ENCODE measurements around the gene MUTYH.

Gene MUTYH

GRCh38 chr1:45348609-45348965 lies 8.3 kb upstream of the MUTYH start:
- Histone ChIP-seq H3K27me3 (ENCODE audit: control insufficient read depth, insufficient read depth, low read length) (no peaks in the 10 kb centered on the region), H3K9me3 (ENCODE audit: control insufficient read depth, insufficient read depth, low read length) (no peaks in the 10 kb centered on the region), H3K36me3 (ENCODE audit: control insufficient read depth, insufficient read depth, low read length) (peaks cover 22% of the 10 kb centered on the region), H3K9ac (ENCODE audit: low read depth, low read length) (no peak overlapping the region), H3K4me3 (ENCODE audit: low read depth, low read length) (no peak overlapping the region), H3K4me1 (ENCODE audit: control insufficient read depth, insufficient read depth, low read length) (no peaks in the 10 kb centered on the region)

DNA sequence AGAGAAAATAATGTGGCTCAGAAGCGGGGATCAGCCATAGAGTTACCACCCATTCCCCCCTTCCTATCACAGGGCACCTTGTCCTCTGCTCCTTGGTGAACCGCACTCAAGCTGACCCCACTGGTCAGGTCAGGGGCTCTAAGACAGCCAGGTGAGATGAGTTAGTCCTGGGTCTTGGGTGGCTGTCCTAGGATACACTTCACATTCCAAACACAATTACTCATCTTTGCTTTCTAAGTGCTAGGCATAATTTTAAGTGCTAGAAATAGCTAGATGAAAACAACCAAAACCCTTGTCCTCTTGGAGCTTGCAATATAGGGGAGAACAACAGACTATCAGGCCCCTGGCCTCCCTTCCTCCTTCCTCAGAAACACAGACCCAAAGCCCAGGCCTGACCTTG lies 7.8 kb upstream of the MUTYH start:
- no peak overlapping the region for H3K4me3 ChIP-seq (ENCODE audit: low read depth, low read length)
- H3K36me3 ChIP-seq (ENCODE audit: control insufficient read depth, insufficient read depth, low read length) = peaks cover 28% of the 10 kb centered on the region

DNA sequence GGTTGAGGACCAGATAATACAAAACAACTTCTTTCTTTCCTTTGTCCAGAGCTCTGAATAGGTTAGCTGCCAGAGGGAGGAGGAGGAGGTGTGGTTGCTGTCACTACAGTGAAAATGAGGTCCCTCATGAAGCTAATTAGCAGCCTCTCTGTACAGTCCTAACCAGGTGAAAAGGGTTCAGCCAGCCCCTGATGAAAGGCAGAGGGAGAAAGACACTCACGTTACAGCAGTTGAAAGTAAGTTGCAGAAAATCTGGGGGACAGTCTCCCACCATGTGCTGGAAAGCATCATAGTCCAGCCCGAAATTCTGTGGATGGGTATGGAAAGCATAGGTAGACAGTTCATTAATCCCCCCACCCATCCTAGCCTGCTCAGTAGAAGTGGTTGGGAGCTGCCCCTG lies 6.2 kb upstream of the MUTYH start:
- H3K9ac ChIP-seq (ENCODE audit: low read depth, low read length) = no peak overlapping the region
- no peaks in the 10 kb centered on the region for H3K4me1 ChIP-seq (ENCODE audit: control insufficient read depth, insufficient read depth, low read length)
- no peak overlapping the region for H3K4me3 ChIP-seq (ENCODE audit: low read depth, low read length)
- peaks cover 41% of the 10 kb centered on the region for H3K36me3 ChIP-seq (ENCODE audit: control insufficient read depth, insufficient read depth, low read length)
- H3K9me3 ChIP-seq (ENCODE audit: control insufficient read depth, insufficient read depth, low read length) = no peaks in the 10 kb centered on the region
- no peaks in the 10 kb centered on the region for H3K27me3 ChIP-seq (ENCODE audit: control insufficient read depth, insufficient read depth, low read length)

More for the DNA sequence above, 7.8 kb upstream of the MUTYH start:
- Histone ChIP-seq H3K4me1 (ENCODE audit: control insufficient read depth, insufficient read depth, low read length) (no peaks in the 10 kb centered on the region), H3K9me3 (ENCODE audit: control insufficient read depth, insufficient read depth, low read length) (no peaks in the 10 kb centered on the region), H3K9ac (ENCODE audit: low read depth, low read length) (no peak overlapping the region), H3K27me3 (ENCODE audit: control insufficient read depth, insufficient read depth, low read length) (no peaks in the 10 kb centered on the region)

- no peak overlapping the region for H3K4me3 ChIP-seq (ENCODE audit: low read depth, low read length)
- no peaks in the 10 kb centered on the region for H3K4me1 ChIP-seq (ENCODE audit: control insufficient read depth, insufficient read depth, low read length)
- H3K9ac ChIP-seq (ENCODE audit: low read depth, low read length) = no peak overlapping the region
- no peaks in the 10 kb centered on the region for H3K27me3 ChIP-seq (ENCODE audit: control insufficient read depth, insufficient read depth, low read length)
- no peaks in the 10 kb centered on the region for H3K9me3 ChIP-seq (ENCODE audit: control insufficient read depth, insufficient read depth, low read length)
- H3K36me3 ChIP-seq (ENCODE audit: control insufficient read depth, insufficient read depth, low read length) = peaks cover 41% of the 10 kb centered on the region
Observed at GRCh38 chr1:45345014-45345413, 4.8 kb upstream of the MUTYH start.

- no peaks in the 10 kb centered on the region for H3K27me3 ChIP-seq (ENCODE audit: control insufficient read depth, insufficient read depth, low read length)
- peaks cover 41% of the 10 kb centered on the region for H3K36me3 ChIP-seq (ENCODE audit: control insufficient read depth, insufficient read depth, low read length)
- no peaks in the 10 kb centered on the region for H3K4me1 ChIP-seq (ENCODE audit: control insufficient read depth, insufficient read depth, low read length)
- no peak overlapping the region for H3K9ac ChIP-seq (ENCODE audit: low read depth, low read length)
- no peaks in the 10 kb centered on the region for H3K9me3 ChIP-seq (ENCODE audit: control insufficient read depth, insufficient read depth, low read length)
- H3K4me3 ChIP-seq (ENCODE audit: low read depth, low read length) = no peak overlapping the region
Observed at GRCh38 chr1:45344499-45344898, 4.3 kb upstream of the MUTYH start.

- H3K36me3 ChIP-seq (ENCODE audit: control insufficient read depth, insufficient read depth, low read length) = peaks cover 32% of the 10 kb centered on the region
- no peaks in the 10 kb centered on the region for H3K27me3 ChIP-seq (ENCODE audit: control insufficient read depth, insufficient read depth, low read length)
- peak overlapping the region; percentile 100 for H3K9ac ChIP-seq (ENCODE audit: low read depth, low read length)
- no peaks in the 10 kb centered on the region for H3K9me3 ChIP-seq (ENCODE audit: control insufficient read depth, insufficient read depth, low read length)
- H3K4me3 ChIP-seq (ENCODE audit: low read depth, low read length) = peak overlapping the region; percentile 97
- no peaks in the 10 kb centered on the region for H3K4me1 ChIP-seq (ENCODE audit: control insufficient read depth, insufficient read depth, low read length)
Observed at GRCh38 chr1:45340816-45341466, 701 bp upstream of the MUTYH start.

DNA sequence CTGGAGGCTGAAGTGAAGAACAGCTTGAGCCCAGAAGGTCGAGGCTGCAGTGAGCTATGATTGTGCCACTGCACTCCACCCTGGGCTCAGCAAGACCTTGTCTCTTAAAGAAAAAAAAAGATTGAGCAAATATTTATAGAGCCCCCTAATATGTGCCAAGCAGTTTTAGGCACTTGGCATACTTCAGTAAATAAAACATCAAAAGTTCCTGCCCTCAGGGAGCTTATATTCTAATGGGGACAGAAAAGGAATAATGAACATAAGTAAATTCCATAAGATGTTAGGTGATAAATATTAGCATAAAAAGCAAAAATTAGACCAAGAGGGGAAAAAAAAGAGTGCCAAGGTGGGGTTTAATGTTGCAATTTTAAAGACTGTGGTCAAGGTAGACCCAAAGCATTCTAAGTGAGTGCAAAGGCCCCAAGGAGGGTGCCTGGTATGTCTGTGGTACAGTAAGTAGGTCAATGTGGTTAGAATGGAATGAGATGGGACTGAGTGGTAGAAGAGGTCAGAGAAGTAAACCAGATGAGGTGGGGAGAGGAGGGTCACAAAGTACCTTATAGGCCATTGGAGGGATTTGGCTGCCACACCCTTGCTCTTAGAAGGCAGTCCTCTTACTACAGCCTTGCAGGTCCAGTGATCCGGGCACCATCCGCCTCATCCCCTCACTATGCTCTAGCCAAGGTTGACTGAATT lies 2.5 kb downstream of the MUTYH start:
- Histone ChIP-seq H3K4me1 (ENCODE audit: control insufficient read depth, insufficient read depth, low read length) (no peaks in the 10 kb centered on the region), H3K27me3 (ENCODE audit: control insufficient read depth, insufficient read depth, low read length) (no peaks in the 10 kb centered on the region), H3K4me3 (ENCODE audit: low read depth, low read length) (no peak overlapping the region), H3K9me3 (ENCODE audit: control insufficient read depth, insufficient read depth, low read length) (no peaks in the 10 kb centered on the region), H3K36me3 (ENCODE audit: control insufficient read depth, insufficient read depth, low read length) (peaks cover 28% of the 10 kb centered on the region), H3K9ac (ENCODE audit: low read depth, low read length) (no peak overlapping the region)

GRCh38 chr1:45335855-45336324 lies 4.3 kb downstream of the MUTYH start:
- Histone ChIP-seq H3K9me3 (ENCODE audit: control insufficient read depth, insufficient read depth, low read length) (no peaks in the 10 kb centered on the region), H3K9ac (ENCODE audit: low read depth, low read length) (no peak overlapping the region), H3K36me3 (ENCODE audit: control insufficient read depth, insufficient read depth, low read length) (peaks cover 32% of the 10 kb centered on the region), H3K4me1 (ENCODE audit: control insufficient read depth, insufficient read depth, low read length) (no peaks in the 10 kb centered on the region), H3K4me3 (ENCODE audit: low read depth, low read length) (no peak overlapping the region), H3K27me3 (ENCODE audit: control insufficient read depth, insufficient read depth, low read length) (no peaks in the 10 kb centered on the region)

- no peaks in the 10 kb centered on the region for H3K9me3 ChIP-seq (ENCODE audit: control insufficient read depth, insufficient read depth, low read length)
- H3K36me3 ChIP-seq (ENCODE audit: control insufficient read depth, insufficient read depth, low read length) = peaks cover 32% of the 10 kb centered on the region
- no peaks in the 10 kb centered on the region for H3K4me1 ChIP-seq (ENCODE audit: control insufficient read depth, insufficient read depth, low read length)
- no peak overlapping the region for H3K9ac ChIP-seq (ENCODE audit: low read depth, low read length)
- no peak overlapping the region for H3K4me3 ChIP-seq (ENCODE audit: low read depth, low read length)
- no peaks in the 10 kb centered on the region for H3K27me3 ChIP-seq (ENCODE audit: control insufficient read depth, insufficient read depth, low read length)
Observed at GRCh38 chr1:45334308-45335245, 5.7 kb downstream of the MUTYH start.

GRCh38 chr1:45332346-45332720 lies 7.9 kb downstream of the MUTYH start:
- no peaks in the 10 kb centered on the region for H3K9me3 ChIP-seq (ENCODE audit: control insufficient read depth, insufficient read depth, low read length)
- H3K9ac ChIP-seq (ENCODE audit: low read depth, low read length) = no peak overlapping the region
- H3K4me1 ChIP-seq (ENCODE audit: control insufficient read depth, insufficient read depth, low read length) = peaks cover 10% of the 10 kb centered on the region
- no peak overlapping the region for H3K4me3 ChIP-seq (ENCODE audit: low read depth, low read length)
- no peaks in the 10 kb centered on the region for H3K27me3 ChIP-seq (ENCODE audit: control insufficient read depth, insufficient read depth, low read length)
- H3K36me3 ChIP-seq (ENCODE audit: control insufficient read depth, insufficient read depth, low read length) = peaks cover 32% of the 10 kb centered on the region

DNA sequence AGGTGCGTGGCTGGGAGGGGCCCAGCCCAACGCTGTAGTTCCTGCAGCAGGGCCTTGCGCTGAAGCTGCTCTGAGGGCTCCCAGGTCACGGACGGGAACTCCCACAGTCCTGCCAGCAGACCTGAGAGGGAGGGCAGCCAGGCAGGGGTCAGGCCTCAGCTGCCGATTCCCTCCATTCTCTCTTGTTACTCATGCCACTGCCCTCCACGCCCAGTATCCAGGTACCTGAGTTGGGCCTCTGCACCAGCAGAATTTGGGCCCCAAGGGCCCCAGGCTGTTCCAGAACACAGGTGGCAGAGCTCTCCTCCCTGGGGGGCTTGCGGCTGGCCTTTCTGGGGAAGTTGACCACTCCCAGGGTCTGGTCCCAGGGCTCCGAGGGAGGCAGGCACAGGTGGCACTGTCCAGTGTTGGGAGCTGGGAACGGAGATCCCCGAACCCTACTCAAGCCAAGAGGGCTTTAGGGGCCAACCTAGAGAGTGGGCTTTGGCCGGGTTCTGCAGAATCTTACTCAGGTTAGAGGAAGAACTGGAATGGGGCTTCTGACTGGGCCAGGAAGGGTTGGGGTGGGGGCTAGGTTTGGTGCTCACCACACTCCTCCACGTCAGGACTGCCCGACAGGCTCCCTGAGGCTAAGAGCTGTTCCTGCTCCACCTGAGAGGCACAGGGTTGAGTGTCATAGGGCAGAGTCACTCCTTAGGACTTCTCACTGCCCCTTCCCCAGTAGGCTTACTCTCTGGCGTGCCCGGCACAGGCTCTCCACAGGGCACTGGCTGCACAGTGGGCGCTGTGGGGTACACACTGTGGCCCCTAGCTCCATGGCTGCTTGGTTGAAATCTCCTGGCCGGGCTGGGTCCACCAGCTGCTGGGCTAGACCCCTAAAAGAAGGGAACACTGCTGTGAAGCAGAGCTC lies 8.5 kb downstream of the MUTYH start:
- H3K4me1 ChIP-seq (ENCODE audit: control insufficient read depth, insufficient read depth, low read length) = peaks cover 10% of the 10 kb centered on the region
- H3K9ac ChIP-seq (ENCODE audit: low read depth, low read length) = no peak overlapping the region
- H3K36me3 ChIP-seq (ENCODE audit: control insufficient read depth, insufficient read depth, low read length) = peaks cover 32% of the 10 kb centered on the region
- no peaks in the 10 kb centered on the region for H3K9me3 ChIP-seq (ENCODE audit: control insufficient read depth, insufficient read depth, low read length)
- no peak overlapping the region for H3K4me3 ChIP-seq (ENCODE audit: low read depth, low read length)
- H3K27me3 ChIP-seq (ENCODE audit: control insufficient read depth, insufficient read depth, low read length) = no peaks in the 10 kb centered on the region
